ENCODE data around the gene PREP. TPM values are rescaled to one million over a fixed set of nuclear protein-coding genes. Genes with fewer than 3 reads are reported as not detected.

Gene PREP
- total RNA-seq, 1 donor from 2014 or later = 47.8 TPM

DNA sequence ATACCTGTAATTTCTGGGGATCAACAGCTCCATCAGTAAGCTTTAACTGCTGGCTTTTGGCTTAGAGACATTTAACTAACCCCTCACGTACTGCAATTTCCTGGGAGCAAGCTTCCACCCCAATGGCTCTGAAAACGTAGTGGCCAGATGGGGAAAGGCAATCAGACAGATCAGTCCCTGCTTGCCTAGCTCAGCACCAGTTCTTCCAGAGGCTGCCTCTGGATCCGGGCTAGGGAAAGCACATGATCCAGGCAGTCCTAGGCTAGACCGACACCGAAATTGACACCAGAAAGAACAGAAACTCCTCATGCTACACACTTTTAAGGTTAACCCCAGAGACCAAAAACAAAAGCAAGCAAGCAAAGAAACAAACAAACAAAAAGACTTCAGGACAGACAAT lies 13.3 kb downstream of the PREP start:
- Mint-ChIP-seq H3K4me1 (no peaks in the 10 kb centered on the region), H3K4me3 (no peak overlapping the region), H3K36me3 (peaks cover 14% of the 10 kb centered on the region), H3K27ac (peak overlapping the region; percentile 13), H3K9me3 (no peaks in the 10 kb centered on the region), H3K27me3 (ENCODE audit: low read depth) (no peaks in the 10 kb centered on the region)
- TF ChIP-seq, protein P1, sequence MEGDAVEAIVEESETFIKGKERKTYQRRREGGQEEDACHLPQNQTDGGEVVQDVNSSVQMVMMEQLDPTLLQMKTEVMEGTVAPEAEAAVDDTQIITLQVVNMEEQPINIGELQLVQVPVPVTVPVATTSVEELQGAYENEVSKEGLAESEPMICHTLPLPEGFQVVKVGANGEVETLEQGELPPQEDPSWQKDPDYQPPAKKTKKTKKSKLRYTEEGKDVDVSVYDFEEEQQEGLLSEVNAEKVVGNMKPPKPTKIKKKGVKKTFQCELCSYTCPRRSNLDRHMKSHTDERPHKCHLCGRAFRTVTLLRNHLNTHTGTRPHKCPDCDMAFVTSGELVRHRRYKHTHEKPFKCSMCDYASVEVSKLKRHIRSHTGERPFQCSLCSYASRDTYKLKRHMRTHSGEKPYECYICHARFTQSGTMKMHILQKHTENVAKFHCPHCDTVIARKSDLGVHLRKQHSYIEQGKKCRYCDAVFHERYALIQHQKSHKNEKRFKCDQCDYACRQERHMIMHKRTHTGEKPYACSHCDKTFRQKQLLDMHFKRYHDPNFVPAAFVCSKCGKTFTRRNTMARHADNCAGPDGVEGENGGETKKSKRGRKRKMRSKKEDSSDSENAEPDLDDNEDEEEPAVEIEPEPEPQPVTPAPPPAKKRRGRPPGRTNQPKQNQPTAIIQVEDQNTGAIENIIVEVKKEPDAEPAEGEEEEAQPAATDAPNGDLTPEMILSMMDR (IDR thresholded peaks at IDR 0.05; ENCODE audit: unreplicated experiment) = no peak
- no peak for DNase-seq (ENCODE audit: low spot score in 2 of 2, unreplicated experiment in 2 of 2)

- TF ChIP-seq, protein P1 (IDR thresholded peaks at IDR 0.05; ENCODE audit: unreplicated experiment) = no peak
- Mint-ChIP-seq H3K36me3 (peaks cover 17% of the 10 kb centered on the region), H3K27me3 (ENCODE audit: low read depth) (no peaks in the 10 kb centered on the region), H3K27ac (peak overlapping the region; percentile 66), H3K9me3 (no peaks in the 10 kb centered on the region), H3K4me3 (no peak overlapping the region), H3K4me1 (no peaks in the 10 kb centered on the region)
- no peak for DNase-seq (ENCODE audit: low spot score in 2 of 2, unreplicated experiment in 2 of 2)
Measured at GRCh38 chr6:105388392-105388791, 14.5 kb downstream of the PREP start.

- TF ChIP-seq, protein P1 (IDR thresholded peaks at IDR 0.05; ENCODE audit: unreplicated experiment) = no peak
- Mint-ChIP-seq H3K36me3 (peaks cover 12% of the 10 kb centered on the region), H3K4me1 (peaks cover 5% of the 10 kb centered on the region), H3K27ac (no peak overlapping the region), H3K27me3 (ENCODE audit: low read depth) (no peaks in the 10 kb centered on the region), H3K4me3 (no peak overlapping the region), H3K9me3 (no peaks in the 10 kb centered on the region)
- DNase-seq (ENCODE audit: low spot score in 2 of 2, unreplicated experiment in 2 of 2) = no peak
Measured at GRCh38 chr6:105384004-105384403, 18.9 kb downstream of the PREP start.

DNA sequence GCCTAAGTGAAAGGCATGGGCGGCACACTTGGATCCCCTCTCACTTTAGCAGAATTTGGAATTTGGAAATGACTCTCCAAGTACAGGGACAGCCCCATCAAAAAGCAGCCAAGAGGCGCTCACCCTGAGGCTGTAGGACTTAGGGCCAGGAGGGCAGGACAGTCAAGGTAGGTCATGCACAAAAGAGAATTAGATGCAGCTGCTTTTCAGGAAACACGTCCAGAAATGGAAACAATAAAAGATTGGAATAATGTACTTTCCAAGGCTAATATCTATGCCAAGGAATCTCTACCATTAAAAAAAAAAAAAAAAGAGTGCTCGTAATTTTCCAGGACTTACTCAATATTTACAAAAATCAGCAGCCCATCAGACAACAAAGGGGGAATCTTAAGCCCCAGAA lies 19.9 kb downstream of the PREP start:
- H3K27ac Mint-ChIP-seq = no peak overlapping the region
- no peaks in the 10 kb centered on the region for H3K27me3 Mint-ChIP-seq (ENCODE audit: low read depth)
- TF ChIP-seq, protein P1 (IDR thresholded peaks at IDR 0.05; ENCODE audit: unreplicated experiment) = no peak
- no peak for DNase-seq (ENCODE audit: low spot score in 2 of 2, unreplicated experiment in 2 of 2)
- peaks cover 5% of the 10 kb centered on the region for H3K4me1 Mint-ChIP-seq
- no peak overlapping the region for H3K4me3 Mint-ChIP-seq
- H3K36me3 Mint-ChIP-seq = peaks cover 13% of the 10 kb centered on the region
- no peaks in the 10 kb centered on the region for H3K9me3 Mint-ChIP-seq

DNA sequence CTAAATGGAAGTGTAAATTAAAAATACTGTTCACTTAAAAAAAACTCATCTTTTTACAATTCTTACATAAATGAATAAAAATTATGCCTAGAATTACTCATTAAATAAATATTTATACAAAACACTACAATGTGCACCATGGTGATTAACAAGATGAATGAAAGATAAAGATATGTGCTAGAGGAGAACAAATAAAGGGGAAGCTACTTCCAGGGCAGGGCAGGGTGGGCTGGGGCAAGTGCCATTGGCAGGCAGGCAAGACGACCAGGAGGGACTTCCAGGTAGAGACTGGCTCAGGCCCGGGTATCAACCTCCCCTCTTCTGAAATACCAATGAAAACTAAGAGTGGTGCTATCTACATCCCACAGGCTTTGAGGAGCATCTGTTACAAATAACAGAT lies 20.4 kb downstream of the PREP start:
- no peaks in the 10 kb centered on the region for H3K27me3 Mint-ChIP-seq (ENCODE audit: low read depth)
- H3K27ac Mint-ChIP-seq = no peak overlapping the region
- H3K9me3 Mint-ChIP-seq = no peaks in the 10 kb centered on the region
- TF ChIP-seq, protein P1 (IDR thresholded peaks at IDR 0.05; ENCODE audit: unreplicated experiment) = no peak
- no peak for DNase-seq (ENCODE audit: low spot score in 2 of 2, unreplicated experiment in 2 of 2)
- H3K4me1 Mint-ChIP-seq = peaks cover 5% of the 10 kb centered on the region
- H3K36me3 Mint-ChIP-seq = peaks cover 17% of the 10 kb centered on the region
- H3K4me3 Mint-ChIP-seq = no peak overlapping the region

DNA sequence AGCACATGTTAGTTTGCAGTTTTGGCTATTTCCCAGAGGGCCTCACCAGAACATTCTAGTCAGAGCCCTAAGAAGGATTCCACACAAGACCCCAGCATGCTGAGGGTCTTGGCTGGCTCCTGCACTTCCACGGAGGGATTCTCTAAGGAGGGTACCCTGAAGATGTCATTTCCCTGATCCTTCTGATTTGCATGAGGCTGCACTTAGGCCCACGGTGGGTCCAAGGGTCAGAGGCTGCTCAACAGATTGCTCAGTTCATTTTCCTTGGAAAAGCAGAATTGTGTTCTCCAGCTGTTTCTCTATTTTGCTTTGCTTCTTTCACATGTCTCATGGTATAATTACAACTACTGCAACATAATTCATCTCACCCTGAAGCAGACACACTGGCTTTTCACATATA lies 22.2 kb downstream of the PREP start:
- Mint-ChIP-seq H3K9me3 (no peaks in the 10 kb centered on the region), H3K4me3 (no peak overlapping the region), H3K27me3 (ENCODE audit: low read depth) (no peaks in the 10 kb centered on the region), H3K36me3 (peaks cover 12% of the 10 kb centered on the region), H3K27ac (no peak overlapping the region), H3K4me1 (peaks cover 5% of the 10 kb centered on the region)
- TF ChIP-seq, protein P1 (IDR thresholded peaks at IDR 0.05; ENCODE audit: unreplicated experiment) = no peak
- DNase-seq (ENCODE audit: low spot score in 2 of 2, unreplicated experiment in 2 of 2) = no peak
